PC-9 (cell line): ENCODE measurements around the gene ANKRD44. TPM values are rescaled to one million over a fixed set of nuclear protein-coding genes. Genes with fewer than 3 reads are reported as not detected.

ENCODE experiments used
- BruUV-seq: library from RNA; stranded (reverse); fragments of 400-500 nt; replicated peaks from 2 replicates; lab custom pipeline; 2021; lab: Mats Ljungman, UMichigan
- CTCF ChIA-PET: fragments of 300-600 bp; sonication (Branson Sonifier 250); formaldehyde crosslinking; loops from one replicate; lab custom pipeline; 2022; ENCODE audit warnings: antibody characterized with exemption; lab: Charles Lee
- POLR2A ChIA-PET: fragments of 300-600 bp; sonication (Branson Sonifier 250); formaldehyde crosslinking; loops from one replicate; lab custom pipeline; 2022; ENCODE audit warnings: antibody characterized with exemption; ENCODE audit not compliant: unreplicated experiment; lab: Charles Lee
- DNase-seq, 2 experiments: peaks; one replicate each; pipeline versions ENCODE4 v3.0.0 to v3.0.0-alpha.2; 2015 to 2022; ENCODE audit warnings: mixed read lengths in 1 of 2
- H2AFZ ChIP-seq: fragments of 200-600 bp; sonication (generic); 2 replicates; pipeline ENCODE4 v1.8.1; 2017; ENCODE audit warnings: antibody characterized with exemption
- H3F3A ChIP-seq: fragments of 200-600 bp; sonication (generic); 2 replicates; pipeline ENCODE4 v1.8.1; 2017; ENCODE audit warnings: antibody characterized with exemption, mild to moderate bottlenecking, low read depth; ENCODE audit not compliant: insufficient read depth
- H3K27ac ChIP-seq: fragments of 200-600 bp; sonication (generic); 2 replicates; pipeline ENCODE4 v1.6.1; 2016; ENCODE audit warnings: mixed run types
- H3K27me3 ChIP-seq: fragments of 200-600 bp; sonication (generic); 2 replicates; pipeline ENCODE4 v1.6.1; 2016; ENCODE audit warnings: low read depth, mixed run types; ENCODE audit not compliant: insufficient read depth
- H3K36me3 ChIP-seq: fragments of 200-600 bp; sonication (generic); 2 replicates; pipeline ENCODE4 v1.6.1; 2016; ENCODE audit warnings: low read depth, mixed run types
- H3K4me1 ChIP-seq: fragments of 200-600 bp; sonication (generic); replicated peaks from 2 replicates; pipeline ENCODE4 v1.6.1; 2016; ENCODE audit warnings: mixed run types; ENCODE audit not compliant: insufficient read depth
- H3K4me2 ChIP-seq: fragments of 200-600 bp; sonication (generic); 2 replicates; pipeline ENCODE4 v1.6.1; 2017; ENCODE audit warnings: mixed run types
- H3K4me3 ChIP-seq: fragments of 200-600 bp; sonication (generic); 2 replicates; pipeline ENCODE4 v1.6.1; 2016; ENCODE audit warnings: mixed run types
- H3K79me2 ChIP-seq: fragments of 200-600 bp; sonication (generic); 2 replicates; pipeline ENCODE4 v1.6.1; 2017; ENCODE audit warnings: low read depth, mixed run types
- H3K9me2 ChIP-seq: fragments of 200-600 bp; sonication (generic); 2 replicates; pipeline ENCODE4 v1.8.1; 2017; ENCODE audit warnings: mild to moderate bottlenecking; ENCODE audit not compliant: insufficient read depth
- H3K9me3 ChIP-seq: fragments of 200-600 bp; sonication (generic); 2 replicates; pipeline ENCODE4 v1.8.1; 2016; ENCODE audit warnings: low read depth; ENCODE audit not compliant: insufficient read depth
- H4K20me1 ChIP-seq: fragments of 200-600 bp; sonication (generic); 2 replicates; pipeline ENCODE4 v1.8.1; 2017; ENCODE audit not compliant: insufficient read depth
- CTCF ChIP-seq: fragments of 200-600 bp; sonication (generic); conservative IDR thresholded peaks from 2 replicates; pipeline ENCODE4 v1.6.1; 2017; ENCODE audit warnings: mixed run types, antibody characterized with exemption, mild to moderate bottlenecking, moderate library complexity
- EZH2 ChIP-seq: fragments of 200-600 bp; sonication (generic); IDR thresholded peaks from 2 replicates; pipeline ENCODE4 v1.8.0; 2017; ENCODE audit warnings: antibody characterized with exemption, low read depth
- intact Hi-C: fragments of 100-400 bp; cut with micrococcal nuclease; formaldehyde crosslinking; loops from one replicate; pipeline ENCODE4 v1.10.0; 2022; ENCODE audit not compliant: unreplicated experiment
- total RNA-seq: library from RNA; stranded (reverse); gene quantifications from 2 replicates; pipeline ENCODE4 v1.2.3, GENCODE V29; 2021

Gene ANKRD44
- total RNA-seq, 1 experiment from 2014 or later: 3.4 TPM

GRCh38 chr2:197149546-197149945, 161.0 kb downstream of the ANKRD44 start:
- BruUV-seq: no TSS peak
- intact Hi-C loops: no loop called here

GRCh38 chr2:197148401-197148800, 162.2 kb downstream of the ANKRD44 start:
- H3K27me3 ChIP-seq: no peaks in the 10 kb centered on the region
- no TSS peak for BruUV-seq
- POLR2A ChIA-PET: no interaction called here
- intact Hi-C loops: no loop called here
- TF ChIP-seq EZH2: no peak
- no peak for TF ChIP-seq CTCF
- no peaks in the 10 kb centered on the region for H3K79me2 ChIP-seq
- CTCF ChIA-PET: no interaction called here
- 0 out of 2 replicates have a peak, but pooled peaks cover 3% of the 10 kb centered on the region for H3F3A ChIP-seq
- H3K9me2 ChIP-seq: peaks cover 6% of the 10 kb centered on the region; the same call in 1 of the 2 replicates
- no peak overlapping the region for H3K4me2 ChIP-seq
- no peaks in the 10 kb centered on the region for H3K9me3 ChIP-seq
- H4K20me1 ChIP-seq: no peaks in the 10 kb centered on the region
- H2AFZ ChIP-seq: no peak overlapping the region
- no peak overlapping the region for H3K27ac ChIP-seq
- H3K4me3 ChIP-seq: no peak overlapping the region
- H3K4me1 ChIP-seq: peaks cover 9% of the 10 kb centered on the region
- H3K36me3 ChIP-seq: no peaks in the 10 kb centered on the region
- no peak for DNase-seq

More at GRCh38 chr2:197149546-197149945, 161.0 kb downstream of the ANKRD44 start:
- Histone ChIP-seq H3K4me1 (peaks cover 9% of the 10 kb centered on the region), H3K9me3 (no peaks in the 10 kb centered on the region), H4K20me1 (no peaks in the 10 kb centered on the region), H3K27me3 (no peaks in the 10 kb centered on the region), H3K4me2 (no peak overlapping the region), H2AFZ (no peak overlapping the region), H3F3A (0 out of 2 replicates have a peak, but pooled peaks cover 3% of the 10 kb centered on the region), H3K9me2 (0 out of 2 replicates have a peak, but pooled peaks cover 6% of the 10 kb centered on the region), H3K36me3 (no peaks in the 10 kb centered on the region), H3K4me3 (no peak overlapping the region), H3K27ac (no peak overlapping the region), H3K79me2 (no peaks in the 10 kb centered on the region)
- POLR2A ChIA-PET: no interaction called here
- TF ChIP-seq EZH2: no peak
- no peak for DNase-seq
- CTCF ChIA-PET: no interaction called here

- Histone ChIP-seq H2AFZ (no peak overlapping the region), H3K4me1 (peaks cover 9% of the 10 kb centered on the region), H3K9me2 (peaks cover 6% of the 10 kb centered on the region; the same call in 1 of the 2 replicates), H3K4me3 (no peak overlapping the region), H3K27me3 (no peaks in the 10 kb centered on the region), H3K4me2 (no peak overlapping the region), H3K36me3 (no peaks in the 10 kb centered on the region), H3K9me3 (no peaks in the 10 kb centered on the region), H4K20me1 (no peaks in the 10 kb centered on the region), H3K27ac (no peak overlapping the region), H3K79me2 (no peaks in the 10 kb centered on the region), H3F3A (0 out of 2 replicates have a peak, but pooled peaks cover 3% of the 10 kb centered on the region)
- TF ChIP-seq CTCF: no peak
- TF ChIP-seq EZH2: no peak
- DNase-seq: no peak
- no TSS peak for BruUV-seq
- ChIA-PET CTCF (no interaction called here), POLR2A (no interaction called here)
- intact Hi-C loops: no loop called here
Measured at GRCh38 chr2:197147942-197148341, 162.6 kb downstream of the ANKRD44 start.

GRCh38 chr2:197146995-197147394, 163.6 kb downstream of the ANKRD44 start:
- H3K79me2 ChIP-seq: no peaks in the 10 kb centered on the region
- POLR2A ChIA-PET: no interaction called here
- no peak overlapping the region for H3K27ac ChIP-seq
- no peaks in the 10 kb centered on the region for H4K20me1 ChIP-seq
- CTCF ChIA-PET: no interaction called here
- H3K4me3 ChIP-seq: no peak overlapping the region
- H3K9me3 ChIP-seq: no peaks in the 10 kb centered on the region
- intact Hi-C loops: no loop called here
- no peak overlapping the region for H2AFZ ChIP-seq
- H3K27me3 ChIP-seq: no peaks in the 10 kb centered on the region
- BruUV-seq: no TSS peak
- DNase-seq: no peak
- TF ChIP-seq CTCF (no peak), EZH2 (no peak)
- 0 out of 2 replicates have a peak, but pooled peaks cover 3% of the 10 kb centered on the region for H3F3A ChIP-seq
- peaks cover 9% of the 10 kb centered on the region for H3K4me1 ChIP-seq
- H3K36me3 ChIP-seq: no peaks in the 10 kb centered on the region
- no peak overlapping the region for H3K4me2 ChIP-seq
- peaks cover 6% of the 10 kb centered on the region; the same call in 1 of the 2 replicates for H3K9me2 ChIP-seq
